HG03025 (cell line): ENCODE measurements around the gene IL1R1.

Experiments
- ATAC-seq: cut with Tn5 transposase; IDR thresholded peaks from one replicate; pipeline ENCODE4 v1.9.1; 2021; ENCODE audit warnings: mild to moderate bottlenecking, moderate library complexity; ENCODE audit not compliant: unreplicated experiment, low FRiP score

IL1R1 gene

GRCh38 chr2:102137138-102137537 lies 5.4 kb upstream of the IL1R1 start:
- no peak for ATAC-seq

GRCh38 chr2:102138331-102138730 lies 4.2 kb upstream of the IL1R1 start:
- ATAC-seq = no peak

- ATAC-seq = no peak
These were observed 2.7 kb upstream of the IL1R1 start for GRCh38 chr2:102139851-102140250.

GRCh38 chr2:102140377-102140776 lies 2.2 kb upstream of the IL1R1 start:
- no peak for ATAC-seq

GRCh38 chr2:102141011-102141943 lies 1.3 kb upstream of the IL1R1 start:
- no peak for ATAC-seq

GRCh38 chr2:102142829-102143449 lies 393 bp downstream of the IL1R1 start:
- ATAC-seq = no peak

GRCh38 chr2:102143450-102143985 lies 972 bp downstream of the IL1R1 start:
- no peak for ATAC-seq

GRCh38 chr2:102144128-102144527 lies 1.6 kb downstream of the IL1R1 start:
- ATAC-seq = no peak

GRCh38 chr2:102145107-102145506 lies 2.6 kb downstream of the IL1R1 start:
- ATAC-seq = no peak

- ATAC-seq = no peak
These were observed 3.4 kb downstream of the IL1R1 start for GRCh38 chr2:102145934-102146333.

GRCh38 chr2:102147935-102148334 lies 5.4 kb downstream of the IL1R1 start:
- ATAC-seq = no peak

GRCh38 chr2:102149243-102149642 lies 6.7 kb downstream of the IL1R1 start:
- no peak for ATAC-seq

- no peak for ATAC-seq
These were observed 7.3 kb downstream of the IL1R1 start for GRCh38 chr2:102149644-102150455.

- ATAC-seq = no peak
These were observed 11.8 kb downstream of the IL1R1 start for GRCh38 chr2:102154364-102154763.

- ATAC-seq = no peak
These were observed 12.6 kb downstream of the IL1R1 start for GRCh38 chr2:102154946-102155702.

- ATAC-seq = no peak
These were observed 13.4 kb downstream of the IL1R1 start for GRCh38 chr2:102155703-102156515.

GRCh38 chr2:102158011-102158755 lies 15.6 kb downstream of the IL1R1 start:
- no peak for ATAC-seq

GRCh38 chr2:102159295-102159694 lies 16.7 kb downstream of the IL1R1 start:
- no peak for ATAC-seq
